ENCODE data around the gene SNCA. TPM values are rescaled to one million over a fixed set of nuclear protein-coding genes. Genes with fewer than 3 reads are reported as not detected.

Gene SNCA
- total and polyA plus RNA-seq, 2 donors (not counting 1 experiment from before 2014, with no cell fraction given), result 0.95 to 6.8 TPM

DNA sequence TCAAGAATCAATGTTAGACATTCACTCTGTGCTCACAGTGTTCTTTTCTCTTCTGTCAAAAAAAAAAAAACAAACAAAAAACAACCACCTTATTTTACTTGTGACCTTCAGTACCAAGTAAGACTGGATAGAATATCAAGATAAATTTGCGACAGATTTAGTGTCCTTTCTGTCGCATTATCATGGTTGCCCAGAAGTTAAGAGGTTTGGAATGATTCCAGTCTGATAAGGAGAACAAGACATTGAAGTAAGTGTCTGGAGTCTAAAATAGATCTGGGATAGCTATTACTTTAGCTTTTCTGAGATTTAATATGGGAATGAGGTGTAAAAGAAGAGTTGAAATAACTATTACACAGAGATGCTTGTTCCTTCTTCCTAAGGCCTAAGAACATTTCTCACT is 31.7 kb downstream of the SNCA start:
- TF ChIP-seq, protein P1, sequence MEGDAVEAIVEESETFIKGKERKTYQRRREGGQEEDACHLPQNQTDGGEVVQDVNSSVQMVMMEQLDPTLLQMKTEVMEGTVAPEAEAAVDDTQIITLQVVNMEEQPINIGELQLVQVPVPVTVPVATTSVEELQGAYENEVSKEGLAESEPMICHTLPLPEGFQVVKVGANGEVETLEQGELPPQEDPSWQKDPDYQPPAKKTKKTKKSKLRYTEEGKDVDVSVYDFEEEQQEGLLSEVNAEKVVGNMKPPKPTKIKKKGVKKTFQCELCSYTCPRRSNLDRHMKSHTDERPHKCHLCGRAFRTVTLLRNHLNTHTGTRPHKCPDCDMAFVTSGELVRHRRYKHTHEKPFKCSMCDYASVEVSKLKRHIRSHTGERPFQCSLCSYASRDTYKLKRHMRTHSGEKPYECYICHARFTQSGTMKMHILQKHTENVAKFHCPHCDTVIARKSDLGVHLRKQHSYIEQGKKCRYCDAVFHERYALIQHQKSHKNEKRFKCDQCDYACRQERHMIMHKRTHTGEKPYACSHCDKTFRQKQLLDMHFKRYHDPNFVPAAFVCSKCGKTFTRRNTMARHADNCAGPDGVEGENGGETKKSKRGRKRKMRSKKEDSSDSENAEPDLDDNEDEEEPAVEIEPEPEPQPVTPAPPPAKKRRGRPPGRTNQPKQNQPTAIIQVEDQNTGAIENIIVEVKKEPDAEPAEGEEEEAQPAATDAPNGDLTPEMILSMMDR (conservative IDR thresholded peaks at IDR 0.05 in 1 of 2, IDR thresholded peaks at IDR 0.05 in 1 of 2; ENCODE audit: low read depth in 1 of 2, low read length in 2 of 2), result no peak
- TF ChIP-seq EZH2 (IDR thresholded peaks at IDR 0.05; ENCODE audit: low read length, missing control alignments), result no peak
- Histone ChIP-seq H3K4me1 (ENCODE audit: control insufficient read depth, extremely low read depth, insufficient read depth, low read length) (no peaks in the 10 kb centered on the region), H3K4me2 (ENCODE audit: extremely low read depth, insufficient read depth, low read length) (no peak overlapping the region), H3K27me3 (ENCODE audit: control insufficient read depth, insufficient read depth, low read length) (no peaks in the 10 kb centered on the region), H3K4me3 (replicated peaks in 1 of 4; ENCODE audit: control extremely low read depth in 1 of 4, insufficient read depth in 1 of 4, low read depth in 3 of 4, low read length in 4 of 4) (no peak overlapping the region), H3K9ac (ENCODE audit: insufficient read depth, low read length) (no peak overlapping the region), H2AFZ (ENCODE audit: low read length) (no peak overlapping the region), H4K20me1 (ENCODE audit: control insufficient read depth, extremely low read depth, insufficient read depth, low read length) (no peaks in the 10 kb centered on the region), H3K36me3 (ENCODE audit: control insufficient read depth, insufficient read depth, low read length) (no peaks in the 10 kb centered on the region), H3K9me3 (ENCODE audit: control insufficient read depth, insufficient read depth, low read depth, low read length) (no peaks in the 10 kb centered on the region), H3K27ac (ENCODE audit: insufficient read depth, low read length) (no peak overlapping the region), H3K79me2 (ENCODE audit: control insufficient read depth, insufficient read depth, low read length) (no peaks in the 10 kb centered on the region)
- DNase-seq (ENCODE audit: low read depth in 2 of 2), result no peak

DNA sequence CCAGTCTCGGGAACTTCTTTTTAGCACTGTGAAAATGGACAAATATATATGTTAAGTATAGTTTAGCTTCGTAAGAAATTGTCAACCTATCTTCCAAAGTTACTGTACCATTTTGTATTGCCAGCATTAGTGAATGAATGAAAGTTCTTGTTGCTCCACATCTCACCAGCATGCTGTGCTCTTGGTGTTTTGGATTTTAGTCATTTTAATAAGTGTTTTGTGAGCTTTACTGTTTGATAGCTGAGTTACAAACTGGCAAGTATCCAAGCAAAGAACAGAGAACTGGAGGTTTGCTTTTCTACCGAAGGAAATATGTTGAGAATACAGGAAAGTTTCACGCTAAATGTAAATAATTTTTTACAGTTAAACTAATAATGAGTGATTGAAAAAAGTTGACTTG is 33.0 kb downstream of the SNCA start:
- H2AFZ ChIP-seq (ENCODE audit: low read length), result no peak overlapping the region
- DNase-seq (ENCODE audit: low read depth in 2 of 2), result no peak
- H3K27me3 ChIP-seq (ENCODE audit: control insufficient read depth, insufficient read depth, low read length), result no peaks in the 10 kb centered on the region
- H3K79me2 ChIP-seq (ENCODE audit: control insufficient read depth, insufficient read depth, low read length), result no peaks in the 10 kb centered on the region
- H3K4me2 ChIP-seq (ENCODE audit: extremely low read depth, insufficient read depth, low read length), result no peak overlapping the region
- no peak for TF ChIP-seq EZH2 (IDR thresholded peaks at IDR 0.05; ENCODE audit: low read length, missing control alignments)
- TF ChIP-seq, protein P1 (conservative IDR thresholded peaks at IDR 0.05 in 1 of 2, IDR thresholded peaks at IDR 0.05 in 1 of 2; ENCODE audit: low read depth in 1 of 2, low read length in 2 of 2), result no peak
- no peaks in the 10 kb centered on the region for H4K20me1 ChIP-seq (ENCODE audit: control insufficient read depth, extremely low read depth, insufficient read depth, low read length)
- no peak overlapping the region for H3K27ac ChIP-seq (ENCODE audit: insufficient read depth, low read length)
- H3K9me3 ChIP-seq (ENCODE audit: control insufficient read depth, insufficient read depth, low read depth, low read length), result no peaks in the 10 kb centered on the region
- no peak overlapping the region for H3K9ac ChIP-seq (ENCODE audit: insufficient read depth, low read length)
- no peaks in the 10 kb centered on the region for H3K4me1 ChIP-seq (ENCODE audit: control insufficient read depth, extremely low read depth, insufficient read depth, low read length)
- no peaks in the 10 kb centered on the region for H3K36me3 ChIP-seq (ENCODE audit: control insufficient read depth, insufficient read depth, low read length)
- H3K4me3 ChIP-seq (replicated peaks in 1 of 4; ENCODE audit: control extremely low read depth in 1 of 4, insufficient read depth in 1 of 4, low read depth in 3 of 4, low read length in 4 of 4), result no peak overlapping the region

DNA sequence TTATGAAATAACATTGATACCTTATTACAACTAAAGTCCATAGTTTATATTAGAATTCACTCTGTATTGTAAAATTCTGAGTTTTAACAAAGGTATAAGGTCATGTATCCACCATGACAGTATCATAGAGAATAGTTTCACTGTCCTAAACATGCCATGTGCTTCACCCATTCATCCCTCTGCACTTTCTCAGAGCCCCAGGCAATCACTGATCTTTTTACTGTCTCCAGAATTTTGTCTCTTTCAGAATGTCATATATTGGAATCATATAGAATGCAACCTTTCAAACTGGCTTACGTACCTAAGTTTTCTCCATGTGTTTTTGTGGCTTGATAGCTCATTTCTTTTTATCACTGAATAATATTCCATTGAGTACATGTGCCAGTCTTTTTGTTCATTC is 33.9 kb downstream of the SNCA start:
- Histone ChIP-seq H3K4me1 (ENCODE audit: control insufficient read depth, extremely low read depth, insufficient read depth, low read length) (no peaks in the 10 kb centered on the region), H3K27ac (ENCODE audit: insufficient read depth, low read length) (no peak overlapping the region), H3K79me2 (ENCODE audit: control insufficient read depth, insufficient read depth, low read length) (no peaks in the 10 kb centered on the region), H3K9me3 (ENCODE audit: control insufficient read depth, insufficient read depth, low read depth, low read length) (no peaks in the 10 kb centered on the region), H4K20me1 (ENCODE audit: control insufficient read depth, extremely low read depth, insufficient read depth, low read length) (no peaks in the 10 kb centered on the region), H3K4me2 (ENCODE audit: extremely low read depth, insufficient read depth, low read length) (no peak overlapping the region), H3K4me3 (replicated peaks in 1 of 4; ENCODE audit: control extremely low read depth in 1 of 4, insufficient read depth in 1 of 4, low read depth in 3 of 4, low read length in 4 of 4) (no peak overlapping the region), H3K36me3 (ENCODE audit: control insufficient read depth, insufficient read depth, low read length) (no peaks in the 10 kb centered on the region), H3K27me3 (ENCODE audit: control insufficient read depth, insufficient read depth, low read length) (no peaks in the 10 kb centered on the region), H3K9ac (ENCODE audit: insufficient read depth, low read length) (no peak overlapping the region), H2AFZ (ENCODE audit: low read length) (no peak overlapping the region)
- DNase-seq (ENCODE audit: low read depth in 2 of 2), result no peak
- TF ChIP-seq EZH2 (IDR thresholded peaks at IDR 0.05; ENCODE audit: low read length, missing control alignments), result no peak
- TF ChIP-seq, protein P1 (conservative IDR thresholded peaks at IDR 0.05 in 1 of 2, IDR thresholded peaks at IDR 0.05 in 1 of 2; ENCODE audit: low read depth in 1 of 2, low read length in 2 of 2), result no peak

Data from fibroblast of lung (primary cell).